HepG2 (cell line): ENCODE data around the gene MPC1. TPM values are rescaled to one million over a fixed set of nuclear protein-coding genes. Genes with fewer than 3 reads are reported as not detected.

ENCODE experiments used
- ATF7-NPFF ChIP-seq: sonication (generic); formaldehyde crosslinking; IDR thresholded peaks from 2 replicates; pipeline ENCODE4 v1.8.1; 2023; ENCODE audit warnings: mild to moderate bottlenecking, low read depth, missing genetic modification reagents, moderate library complexity
- HDAC6 ChIP-seq: fragments of 200-600 bp; sonication (generic); IDR thresholded peaks from 2 replicates; pipeline ENCODE4 v1.7.0; 2017; ENCODE audit warnings: mild to moderate bottlenecking, antibody characterized with exemption, low read length, low read depth
- HOXA3 ChIP-seq: sonication (generic); formaldehyde crosslinking; IDR thresholded peaks from 2 replicates; pipeline ENCODE4 v1.5.0; 2020; ENCODE audit warnings: missing genetic modification reagents
- HOXA9 ChIP-seq: sonication (generic); formaldehyde crosslinking; IDR thresholded peaks from 2 replicates; pipeline ENCODE4 v1.8.1; 2022; ENCODE audit warnings: missing genetic modification reagents, mild to moderate bottlenecking, moderate library complexity, borderline replicate concordance
- JARID2 ChIP-seq: sonication (generic); formaldehyde crosslinking; IDR thresholded peaks from 2 replicates; pipeline ENCODE4 v1.8.1; 2023; ENCODE audit warnings: missing genetic modification reagents, inconsistent platforms; ENCODE audit not compliant: insufficient replicate concordance
- KAT8 ChIP-seq: IDR thresholded peaks from 2 replicates; pipeline ENCODE4 v1.6.1; 2016; ENCODE audit warnings: missing genetic modification reagents, missing compliant biosample characterization
- NFRKB ChIP-seq: fragments of 450-650 bp; IDR thresholded peaks from 2 replicates; pipeline ENCODE4 v1.6.1; 2017
- RBM22 ChIP-seq: fragments of 200-400 bp; formaldehyde crosslinking; optimal IDR thresholded peaks from 2 replicates; pipeline ENCODE3; 2017; ENCODE audit warnings: mild to moderate bottlenecking, low read length, moderate library complexity
- RERE ChIP-seq: IDR thresholded peaks from 2 replicates; pipeline ENCODE4 v1.6.1; 2016; ENCODE audit warnings: low read depth, missing genetic modification reagents, missing compliant biosample characterization
- THAP9 ChIP-seq: sonication (generic); formaldehyde crosslinking; IDR thresholded peaks from 2 replicates; pipeline ENCODE4; 2020; ENCODE audit warnings: missing genetic modification reagents, mild to moderate bottlenecking, borderline replicate concordance
- ZBTB33 ChIP-seq: sonication (generic); formaldehyde crosslinking; IDR thresholded peaks from 2 replicates; pipeline ENCODE4 v1.4.0; 2020; ENCODE audit warnings: missing genetic modification reagents
- ZBTB8A ChIP-seq: sonication (generic); formaldehyde crosslinking; IDR thresholded peaks from 2 replicates; pipeline ENCODE4 v1.4.0; 2020; ENCODE audit warnings: mild to moderate bottlenecking, low read depth, missing genetic modification reagents, borderline replicate concordance
- ZFP41 ChIP-seq: sonication (generic); formaldehyde crosslinking; IDR thresholded peaks from 2 replicates; pipeline ENCODE4 v1.4.0; 2020; ENCODE audit warnings: mild to moderate bottlenecking, missing genetic modification reagents, borderline replicate concordance
- ZNF326 ChIP-seq: sonication (generic); formaldehyde crosslinking; IDR thresholded peaks from 2 replicates; pipeline ENCODE4 v1.4.0; 2020; ENCODE audit warnings: missing genetic modification reagents, borderline replicate concordance
- ZNF547 ChIP-seq: sonication (generic); formaldehyde crosslinking; IDR thresholded peaks from 2 replicates; pipeline ENCODE4 v1.5.1; 2020; ENCODE audit warnings: mild to moderate bottlenecking, missing genetic modification reagents
- ZNF619 ChIP-seq: sonication (generic); formaldehyde crosslinking; IDR thresholded peaks from 2 replicates; pipeline ENCODE4 v1.4.0; 2020; ENCODE audit warnings: mild to moderate bottlenecking, missing genetic modification reagents
- ZNF644 ChIP-seq: IDR thresholded peaks from 2 replicates; pipeline ENCODE4 v1.6.1; 2016; ENCODE audit warnings: low read depth
- polyA plus RNA-seq, 8 experiments: library from polyadenylated mRNA; depleted of rRNA in 3 of 8; stranded (reverse) in 7 of 8; unstranded in 1 of 8; fragments of >200 nt; fragmentation: Illumina TruSeq in 4 of 8; extraction: Trizol in 4 of 8; gene quantifications; 2 replicates each; pipeline versions ENCODE4 v1.2.1 to v1.2.3, GENCODE V29; 2011 to 2016; ENCODE audit warnings: low read depth in 4 of 8, missing spikeins in 1 of 8, mixed read lengths in 1 of 8; ENCODE audit not compliant: insufficient read depth in 1 of 8
- total RNA-seq, 5 experiments: library from RNA; depleted of rRNA; stranded (reverse); fragments of >200 nt; fragmentation: Illumina TruSeq; extraction: Trizol; gene quantifications; 2 replicates each; pipeline ENCODE4 v1.2.3, GENCODE V29; 2016; ENCODE audit warnings: low read depth in 1 of 5

MPC1 gene
- total and polyA plus RNA-seq, 2 of the 13 experiments (the other 11 are each of a cell fraction or from before 2014, with no cell fraction given) = 189 to 214 TPM

GRCh38 chr6:166330612-166331011 is 52.1 kb downstream of the MPC1 start (continued):
- TF ChIP-seq THAP9 = peak; percentile 56; the same call in 1 of the 2 replicates
- TF ChIP-seq ZFP41 (CRISPR knock-in tag) = no peak
- TF ChIP-seq ZNF547 (CRISPR knock-in tag) = no peak
- no peak for TF ChIP-seq HOXA9 (CRISPR knock-in tag)
- TF ChIP-seq ZNF619 = peak; percentile 84; the same call in 1 of the 2 replicates
- peak; percentile 62; the same call in 1 of the 2 replicates for TF ChIP-seq HOXA3 (CRISPR knock-in tag)
- TF ChIP-seq ZBTB33 = peak; percentile 75
- peak; percentile 79 for TF ChIP-seq KAT8 (CRISPR knock-in tag)
- no peak for TF ChIP-seq NFRKB
- no peak for TF ChIP-seq ZNF326 (CRISPR knock-in tag)
- peak; percentile 60 for TF ChIP-seq RBM22
- no peak for TF ChIP-seq ZBTB8A
- no peak for TF ChIP-seq HDAC6
- TF ChIP-seq ATF7-NPFF = no peak
- TF ChIP-seq RERE (CRISPR knock-in tag) = no peak
- peak; percentile 78 for TF ChIP-seq JARID2
- TF ChIP-seq ZNF644 = peak; percentile 81
